ENCODE data around the gene UGT1A6.

UGT1A6 gene

DNA sequence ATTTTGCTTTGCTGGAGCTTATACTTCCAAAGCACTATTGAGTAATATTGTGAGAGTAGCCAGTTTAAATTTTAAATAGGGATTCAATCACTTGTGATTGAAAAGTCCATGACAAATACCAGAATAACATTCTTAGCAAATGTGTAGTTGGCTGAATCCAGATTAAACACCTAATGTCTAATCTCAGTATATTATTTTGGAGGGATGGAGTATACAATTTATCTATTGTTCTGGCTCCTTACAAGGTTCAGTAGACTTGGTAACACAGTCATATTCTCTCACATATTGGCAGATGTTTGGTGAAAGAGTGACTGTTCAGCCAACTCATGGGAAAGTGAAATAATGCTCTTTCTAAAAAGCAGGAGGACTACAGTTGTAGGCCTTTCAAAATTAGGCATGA is 18.8 kb upstream of the UGT1A6 start:
- no peak overlapping the region for H3K4me3 ChIP-seq (ENCODE audit: control insufficient read depth, low read depth, low read length)
- DNase-seq (ENCODE audit: low read depth): no peak
- TF ChIP-seq, protein P1, sequence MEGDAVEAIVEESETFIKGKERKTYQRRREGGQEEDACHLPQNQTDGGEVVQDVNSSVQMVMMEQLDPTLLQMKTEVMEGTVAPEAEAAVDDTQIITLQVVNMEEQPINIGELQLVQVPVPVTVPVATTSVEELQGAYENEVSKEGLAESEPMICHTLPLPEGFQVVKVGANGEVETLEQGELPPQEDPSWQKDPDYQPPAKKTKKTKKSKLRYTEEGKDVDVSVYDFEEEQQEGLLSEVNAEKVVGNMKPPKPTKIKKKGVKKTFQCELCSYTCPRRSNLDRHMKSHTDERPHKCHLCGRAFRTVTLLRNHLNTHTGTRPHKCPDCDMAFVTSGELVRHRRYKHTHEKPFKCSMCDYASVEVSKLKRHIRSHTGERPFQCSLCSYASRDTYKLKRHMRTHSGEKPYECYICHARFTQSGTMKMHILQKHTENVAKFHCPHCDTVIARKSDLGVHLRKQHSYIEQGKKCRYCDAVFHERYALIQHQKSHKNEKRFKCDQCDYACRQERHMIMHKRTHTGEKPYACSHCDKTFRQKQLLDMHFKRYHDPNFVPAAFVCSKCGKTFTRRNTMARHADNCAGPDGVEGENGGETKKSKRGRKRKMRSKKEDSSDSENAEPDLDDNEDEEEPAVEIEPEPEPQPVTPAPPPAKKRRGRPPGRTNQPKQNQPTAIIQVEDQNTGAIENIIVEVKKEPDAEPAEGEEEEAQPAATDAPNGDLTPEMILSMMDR (IDR thresholded peaks at IDR 0.05; ENCODE audit: control insufficient read depth, insufficient read depth, low read depth, low read length, missing control alignments): no peak

DNA sequence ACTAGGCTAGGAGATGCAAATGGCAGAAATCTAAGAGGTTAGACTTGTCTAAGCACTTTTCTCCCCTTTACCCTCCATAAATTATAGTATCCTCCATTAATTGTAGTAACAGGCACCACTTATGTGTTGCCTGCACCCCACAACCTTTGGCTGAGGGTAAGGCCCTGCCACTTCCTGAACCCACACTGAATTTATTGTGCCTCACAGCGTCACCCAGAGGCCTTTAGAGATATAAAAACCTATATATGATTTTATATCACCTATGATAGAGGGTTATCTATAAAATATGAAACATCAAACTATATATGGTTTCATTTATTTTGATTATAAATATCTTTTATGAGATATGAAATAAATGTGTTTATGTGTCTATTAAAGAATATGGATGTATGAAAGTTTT is 18.4 kb upstream of the UGT1A6 start:
- DNase-seq (ENCODE audit: low read depth): no peak
- H3K4me3 ChIP-seq (ENCODE audit: control insufficient read depth, low read depth, low read length): no peak overlapping the region
- TF ChIP-seq, protein P1 (IDR thresholded peaks at IDR 0.05; ENCODE audit: control insufficient read depth, insufficient read depth, low read depth, low read length, missing control alignments): no peak

DNA sequence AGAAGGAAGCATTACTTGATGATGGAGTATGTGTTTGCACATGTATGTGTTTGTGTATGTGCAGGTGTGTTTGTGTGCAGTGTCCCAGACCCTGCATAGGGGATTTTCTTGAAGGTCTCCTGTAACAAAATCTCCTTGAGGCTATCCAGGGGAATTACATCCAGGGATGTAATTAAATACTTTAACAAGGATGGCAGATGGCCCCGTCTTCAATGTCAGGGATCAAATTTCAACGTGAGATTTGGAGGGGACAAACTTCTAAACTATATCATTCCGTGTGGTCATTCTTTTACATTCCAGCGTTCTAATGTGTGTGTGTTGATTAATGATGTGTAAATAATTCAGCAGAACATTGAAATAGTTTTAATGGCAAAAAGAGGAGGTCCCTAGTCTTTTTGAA is 17.7 kb upstream of the UGT1A6 start:
- TF ChIP-seq, protein P1 (IDR thresholded peaks at IDR 0.05; ENCODE audit: control insufficient read depth, insufficient read depth, low read depth, low read length, missing control alignments): no peak
- no peak overlapping the region for H3K4me3 ChIP-seq (ENCODE audit: control insufficient read depth, low read depth, low read length)
- no peak for DNase-seq (ENCODE audit: low read depth)

DNA sequence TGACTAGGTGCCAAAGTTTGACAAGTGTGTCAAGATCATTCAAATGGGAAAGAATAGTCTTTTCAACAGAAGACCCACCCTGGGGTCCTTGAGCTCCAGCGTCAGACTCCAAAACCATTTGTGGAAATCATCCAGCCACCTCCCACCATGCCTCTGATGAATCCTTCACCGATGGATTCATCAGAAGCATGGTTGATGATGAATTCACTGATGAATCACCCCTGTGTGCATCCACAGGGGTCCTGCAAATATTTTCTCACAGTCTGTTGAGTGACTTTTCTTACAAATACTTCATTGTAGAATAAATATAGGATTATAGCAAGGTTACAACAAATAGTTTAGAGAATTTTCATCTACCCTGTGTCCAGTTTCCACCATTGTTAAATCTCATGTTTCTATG is 16.6 kb upstream of the UGT1A6 start:
- H3K4me3 ChIP-seq (ENCODE audit: control insufficient read depth, low read depth, low read length): no peak overlapping the region
- TF ChIP-seq, protein P1 (IDR thresholded peaks at IDR 0.05; ENCODE audit: control insufficient read depth, insufficient read depth, low read depth, low read length, missing control alignments): no peak
- no peak for DNase-seq (ENCODE audit: low read depth)

DNA sequence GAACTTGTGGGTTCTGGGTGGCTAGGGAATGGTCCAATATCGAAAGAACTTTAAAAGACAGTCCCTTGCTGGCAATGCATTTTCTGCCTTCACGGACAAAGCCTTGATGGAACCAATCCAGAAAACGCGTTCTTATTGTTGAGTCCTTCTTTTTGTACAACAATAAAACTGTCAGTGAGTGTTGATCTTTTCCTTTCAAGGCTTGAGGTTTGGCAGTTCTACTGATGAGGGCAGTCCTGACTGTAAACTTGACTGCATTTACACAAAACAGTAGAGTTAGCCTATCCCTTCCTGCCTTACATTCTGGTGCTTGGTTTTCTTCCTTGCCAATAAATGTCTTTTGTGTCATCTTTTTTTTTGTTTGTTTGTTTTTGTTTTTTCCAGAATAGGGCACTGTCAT is 13.5 kb upstream of the UGT1A6 start:
- TF ChIP-seq, protein P1 (IDR thresholded peaks at IDR 0.05; ENCODE audit: control insufficient read depth, insufficient read depth, low read depth, low read length, missing control alignments): no peak
- no peak overlapping the region for H3K4me3 ChIP-seq (ENCODE audit: control insufficient read depth, low read depth, low read length)
- no peak for DNase-seq (ENCODE audit: low read depth)

DNA sequence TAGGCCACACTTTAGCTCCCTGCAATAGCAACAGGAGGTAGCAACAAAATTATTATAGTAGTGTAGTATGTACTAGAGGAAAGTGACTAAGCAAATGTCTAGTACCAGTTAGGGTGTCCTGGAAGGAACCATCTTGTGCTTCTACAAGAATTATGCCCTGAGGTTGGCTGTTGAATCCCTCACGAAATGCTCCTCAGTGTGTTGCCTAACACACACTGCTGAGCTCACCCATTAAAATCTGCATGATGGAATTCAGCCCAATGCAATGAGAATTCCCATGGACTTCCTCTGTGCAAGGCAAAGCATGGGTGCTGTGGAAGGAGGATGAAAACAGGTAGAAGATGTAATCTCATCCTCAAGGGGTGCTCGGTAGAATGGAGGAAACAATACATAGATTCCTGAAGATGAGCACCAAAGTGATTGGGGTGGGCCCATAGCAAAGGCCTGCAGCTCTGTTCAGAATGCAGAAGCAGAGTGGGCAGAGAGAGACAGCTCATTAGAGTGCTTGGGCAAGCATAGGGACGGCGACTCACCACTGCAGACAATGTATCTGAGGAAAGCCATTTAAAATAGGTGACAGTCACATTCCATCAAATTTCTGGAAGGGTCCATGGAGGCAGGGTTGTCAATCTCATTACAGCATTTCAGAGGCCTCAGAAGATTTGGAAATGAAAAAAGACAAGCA is 12.2 kb upstream of the UGT1A6 start:
- TF ChIP-seq, protein P1 (IDR thresholded peaks at IDR 0.05; ENCODE audit: control insufficient read depth, insufficient read depth, low read depth, low read length, missing control alignments): no peak
- no peak overlapping the region for H3K4me3 ChIP-seq (ENCODE audit: control insufficient read depth, low read depth, low read length)
- no peak for DNase-seq (ENCODE audit: low read depth)

Data from AG09309 (cell line).